8988T (cell line): ENCODE measurements around the gene PICALM.
"Not testable (repeated sequence)": the region's sequence is repeated elsewhere in the genome, so short reads cannot be mapped to it uniquely, and the experiment has no call there.

Source experiments
- DNase-seq: peaks from one replicate; pipeline ENCODE4 v3.0.0; 2011

PICALM gene

GRCh38 chr11:86068951-86069407 lies at the start of gene PICALM:
PICALM (minus strand) TSS chr11:86069084; CDS start chr11:86068780, 304 bp downstream.
- DNase-seq = peak; percentile 82

GRCh38 chr11:86118253-86118652 lies 49.4 kb upstream of the PICALM start:
- no peak for DNase-seq

GRCh38 chr11:86117712-86118063 lies 48.8 kb upstream of the PICALM start:
- DNase-seq = no peak

- DNase-seq = no peak
Measured at GRCh38 chr11:86117001-86117711, 48.3 kb upstream of the PICALM start.

GRCh38 chr11:86116386-86116726 lies 47.5 kb upstream of the PICALM start:
- DNase-seq = no peak

GRCh38 chr11:86115542-86116385 lies 46.9 kb upstream of the PICALM start:
- no peak for DNase-seq

- no peak for DNase-seq
Measured at GRCh38 chr11:86108890-86109638, 40.2 kb upstream of the PICALM start.

- DNase-seq = no peak
Measured at GRCh38 chr11:86108191-86108590, 39.3 kb upstream of the PICALM start.

GRCh38 chr11:86106916-86107315 lies 38.0 kb upstream of the PICALM start:
- no peak for DNase-seq

- DNase-seq = not testable (repeated sequence)
Measured at GRCh38 chr11:86106031-86106430, 37.1 kb upstream of the PICALM start.

GRCh38 chr11:86105601-86106000 lies 36.7 kb upstream of the PICALM start:
- DNase-seq = not testable (repeated sequence)

- DNase-seq = no peak
Measured at GRCh38 chr11:86103808-86104207, 34.9 kb upstream of the PICALM start.

- DNase-seq = no peak
Measured at GRCh38 chr11:86101941-86102407, 33.1 kb upstream of the PICALM start.

- DNase-seq = no peak
Measured at GRCh38 chr11:86101493-86101892, 32.6 kb upstream of the PICALM start.

GRCh38 chr11:86099874-86100273 lies 31.0 kb upstream of the PICALM start:
- DNase-seq = no peak

GRCh38 chr11:86097980-86098379 lies 29.1 kb upstream of the PICALM start:
- no peak for DNase-seq

- no peak for DNase-seq
Measured at GRCh38 chr11:86091566-86091965, 22.7 kb upstream of the PICALM start.

GRCh38 chr11:86091086-86091485 lies 22.2 kb upstream of the PICALM start:
- DNase-seq = no peak

GRCh38 chr11:86089659-86090058 lies 20.8 kb upstream of the PICALM start:
- DNase-seq = no peak

GRCh38 chr11:86087688-86088087 lies 18.8 kb upstream of the PICALM start:
- not testable (repeated sequence) for DNase-seq

GRCh38 chr11:86087256-86087655 lies 18.4 kb upstream of the PICALM start:
- DNase-seq = no peak

- no peak for DNase-seq
Measured at GRCh38 chr11:86081455-86081854, 12.6 kb upstream of the PICALM start.

GRCh38 chr11:86079421-86079820 lies 10.5 kb upstream of the PICALM start:
- DNase-seq = no peak
